Measurements from ENCODE around the gene KRTAP9-6.
"Not testable (repeated sequence)": the region's sequence is repeated elsewhere in the genome, so short reads cannot be mapped to it uniquely, and the experiment has no call there.

The KRTAP9-6 gene, protein sequence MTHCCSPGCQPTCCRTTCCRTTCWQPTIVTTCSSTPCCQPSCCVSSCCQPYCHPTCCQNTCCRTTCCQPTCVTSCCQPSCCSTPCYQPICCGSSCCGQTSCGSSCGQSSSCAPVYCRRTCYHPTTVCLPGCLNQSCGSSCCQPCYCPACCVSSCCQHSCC
- 0 reads per million in 3 donors for total RNA-seq

DNA sequence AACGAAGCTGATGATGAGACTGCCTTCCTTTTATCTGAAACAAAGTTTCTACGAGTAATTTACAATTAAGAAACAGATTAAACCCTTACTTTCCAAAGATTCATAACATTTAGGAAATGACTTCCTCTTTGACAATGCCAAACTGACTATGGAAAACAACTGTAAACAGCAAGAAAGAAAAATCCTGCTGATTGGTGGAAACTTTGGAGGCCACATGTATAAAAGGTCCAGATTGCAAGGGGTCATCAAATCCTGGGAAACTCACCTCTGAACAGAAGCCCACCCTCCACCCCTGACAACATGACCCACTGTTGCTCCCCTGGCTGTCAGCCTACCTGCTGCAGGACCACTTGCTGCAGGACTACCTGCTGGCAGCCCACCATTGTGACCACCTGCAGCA lies at the start of gene KRTAP9-6:
Gene KRTAP9-6 (plus strand): TSS at position 301 of the 400 bp plus-strand sequence. CDS start 0 bp downstream, at position 301.
- H3K27ac ChIP-seq (ENCODE audit: insufficient read depth, low read length, poor library complexity, severe bottlenecking) = no peak within 1 kb of the TSS
- DNase-seq = no peak
- H3K4me1 ChIP-seq (ENCODE audit: control insufficient read depth, insufficient read depth, low read length, poor library complexity, severe bottlenecking) = no peaks in the 10 kb centered on the region
- no peaks in the 10 kb centered on the region for H3K36me3 ChIP-seq (ENCODE audit: control insufficient read depth, insufficient read depth, low read length)
- H3K9me3 ChIP-seq (ENCODE audit: control insufficient read depth, low read length) = no peaks in the 10 kb centered on the region
- no peak within 1 kb of the TSS for H3K4me3 ChIP-seq (ENCODE audit: insufficient read depth, low read depth, low read length, poor library complexity, severe bottlenecking)
- H3K27me3 ChIP-seq (replicated peaks; ENCODE audit: control insufficient read depth, insufficient read depth, low read length, poor library complexity, severe bottlenecking) = no peaks in the 10 kb centered on the region

- DNase-seq = no peak
- no peaks in the 10 kb centered on the region for H3K9me3 ChIP-seq (ENCODE audit: control insufficient read depth, low read length)
- H3K27ac ChIP-seq (ENCODE audit: insufficient read depth, low read length, poor library complexity, severe bottlenecking) = no peak overlapping the region
- no peaks in the 10 kb centered on the region for H3K27me3 ChIP-seq (replicated peaks; ENCODE audit: control insufficient read depth, insufficient read depth, low read length, poor library complexity, severe bottlenecking)
- H3K36me3 ChIP-seq (ENCODE audit: control insufficient read depth, insufficient read depth, low read length) = no peaks in the 10 kb centered on the region
- H3K4me1 ChIP-seq (ENCODE audit: control insufficient read depth, insufficient read depth, low read length, poor library complexity, severe bottlenecking) = no peaks in the 10 kb centered on the region
- no peak overlapping the region for H3K4me3 ChIP-seq (ENCODE audit: insufficient read depth, low read depth, low read length, poor library complexity, severe bottlenecking)
Measured at GRCh38 chr17:41215681-41216080, 49.5 kb upstream of the KRTAP9-6 start.

GRCh38 chr17:41223821-41224220 lies 41.4 kb upstream of the KRTAP9-6 start:
- Histone ChIP-seq H3K4me3 (ENCODE audit: insufficient read depth, low read depth, low read length, poor library complexity, severe bottlenecking) (no peak overlapping the region), H3K36me3 (ENCODE audit: control insufficient read depth, insufficient read depth, low read length) (no peaks in the 10 kb centered on the region), H3K27ac (ENCODE audit: insufficient read depth, low read length, poor library complexity, severe bottlenecking) (no peak overlapping the region), H3K4me1 (ENCODE audit: control insufficient read depth, insufficient read depth, low read length, poor library complexity, severe bottlenecking) (no peaks in the 10 kb centered on the region), H3K9me3 (ENCODE audit: control insufficient read depth, low read length) (no peaks in the 10 kb centered on the region), H3K27me3 (replicated peaks; ENCODE audit: control insufficient read depth, insufficient read depth, low read length, poor library complexity, severe bottlenecking) (no peaks in the 10 kb centered on the region)
- DNase-seq = no peak

DNA sequence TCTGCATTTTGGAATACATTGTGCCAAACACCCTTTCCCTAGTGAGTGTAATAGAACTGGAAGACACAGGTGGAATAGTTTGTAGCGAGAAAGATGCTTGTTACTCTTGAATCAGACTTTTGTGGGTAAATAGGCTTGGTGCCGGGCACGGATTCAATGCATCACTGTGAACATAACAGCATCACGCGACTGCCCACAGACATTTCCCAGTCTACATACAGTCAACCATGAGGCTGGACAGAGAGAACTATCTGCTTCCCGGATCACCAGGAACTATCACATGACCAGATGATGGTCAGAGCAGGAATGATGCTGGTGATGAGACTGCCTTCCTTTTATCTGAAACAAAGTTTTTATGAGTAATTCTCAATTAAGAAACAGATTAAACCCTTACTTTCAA lies 39.1 kb upstream of the KRTAP9-6 start:
- DNase-seq = no peak
- H3K4me3 ChIP-seq (ENCODE audit: insufficient read depth, low read depth, low read length, poor library complexity, severe bottlenecking) = no peak overlapping the region
- no peaks in the 10 kb centered on the region for H3K27me3 ChIP-seq (replicated peaks; ENCODE audit: control insufficient read depth, insufficient read depth, low read length, poor library complexity, severe bottlenecking)
- H3K4me1 ChIP-seq (ENCODE audit: control insufficient read depth, insufficient read depth, low read length, poor library complexity, severe bottlenecking) = no peaks in the 10 kb centered on the region
- no peaks in the 10 kb centered on the region for H3K36me3 ChIP-seq (ENCODE audit: control insufficient read depth, insufficient read depth, low read length)
- H3K27ac ChIP-seq (ENCODE audit: insufficient read depth, low read length, poor library complexity, severe bottlenecking) = no peak overlapping the region
- no peaks in the 10 kb centered on the region for H3K9me3 ChIP-seq (ENCODE audit: control insufficient read depth, low read length)

DNA sequence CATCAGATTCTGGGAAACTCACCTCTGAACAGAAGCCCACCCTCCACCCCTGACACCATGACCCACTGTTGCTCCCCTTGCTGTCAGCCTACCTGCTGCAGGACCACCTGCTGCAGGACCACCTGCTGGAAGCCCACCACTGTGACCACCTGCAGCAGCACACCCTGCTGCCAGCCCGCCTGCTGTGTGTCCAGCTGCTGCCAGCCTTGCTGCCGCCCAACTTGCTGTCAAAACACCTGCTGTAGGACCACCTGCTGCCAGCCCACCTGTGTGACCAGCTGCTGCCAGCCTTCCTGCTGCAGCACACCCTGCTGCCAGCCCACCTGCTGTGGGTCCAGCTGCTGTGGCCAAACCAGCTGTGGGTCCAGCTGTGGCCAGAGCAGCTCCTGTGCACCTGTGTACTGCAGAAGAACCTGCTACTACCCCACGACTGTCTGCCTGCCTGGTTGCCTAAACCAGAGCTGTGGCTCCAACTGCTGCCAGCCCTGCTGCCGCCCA lies 38.5 kb upstream of the KRTAP9-6 start, which contains the start of gene KRTAP9-2:
Gene KRTAP9-2 (plus strand): TSS at position 51 of the 498 bp plus-strand sequence. CDS start 7 bp downstream, at position 58.
- not testable (repeated sequence) for DNase-seq

GRCh38 chr17:41230094-41230493 lies 35.1 kb upstream of the KRTAP9-6 start:
- Histone ChIP-seq H3K27ac (ENCODE audit: insufficient read depth, low read length, poor library complexity, severe bottlenecking) (no peak overlapping the region), H3K36me3 (ENCODE audit: control insufficient read depth, insufficient read depth, low read length) (no peaks in the 10 kb centered on the region), H3K27me3 (replicated peaks; ENCODE audit: control insufficient read depth, insufficient read depth, low read length, poor library complexity, severe bottlenecking) (no peaks in the 10 kb centered on the region), H3K4me3 (ENCODE audit: insufficient read depth, low read depth, low read length, poor library complexity, severe bottlenecking) (no peak overlapping the region), H3K9me3 (ENCODE audit: control insufficient read depth, low read length) (no peaks in the 10 kb centered on the region), H3K4me1 (ENCODE audit: control insufficient read depth, insufficient read depth, low read length, poor library complexity, severe bottlenecking) (no peaks in the 10 kb centered on the region)
- DNase-seq = no peak

More for the DNA sequence above, 38.5 kb upstream of the KRTAP9-6 start, which contains the start of gene KRTAP9-2:
- not testable (repeated sequence) for H3K27ac ChIP-seq (ENCODE audit: insufficient read depth, low read length, poor library complexity, severe bottlenecking); H3K36me3 ChIP-seq (ENCODE audit: control insufficient read depth, insufficient read depth, low read length); H3K27me3 ChIP-seq (replicated peaks; ENCODE audit: control insufficient read depth, insufficient read depth, low read length, poor library complexity, severe bottlenecking); H3K4me3 ChIP-seq (ENCODE audit: insufficient read depth, low read depth, low read length, poor library complexity, severe bottlenecking); H3K9me3 ChIP-seq (ENCODE audit: control insufficient read depth, low read length); H3K4me1 ChIP-seq (ENCODE audit: control insufficient read depth, insufficient read depth, low read length, poor library complexity, severe bottlenecking)

- Histone ChIP-seq H3K4me3 (ENCODE audit: insufficient read depth, low read depth, low read length, poor library complexity, severe bottlenecking) (no peak overlapping the region), H3K9me3 (ENCODE audit: control insufficient read depth, low read length) (no peaks in the 10 kb centered on the region), H3K27ac (ENCODE audit: insufficient read depth, low read length, poor library complexity, severe bottlenecking) (no peak overlapping the region), H3K27me3 (replicated peaks; ENCODE audit: control insufficient read depth, insufficient read depth, low read length, poor library complexity, severe bottlenecking) (no peaks in the 10 kb centered on the region), H3K4me1 (ENCODE audit: control insufficient read depth, insufficient read depth, low read length, poor library complexity, severe bottlenecking) (no peaks in the 10 kb centered on the region), H3K36me3 (ENCODE audit: control insufficient read depth, insufficient read depth, low read length) (no peaks in the 10 kb centered on the region)
- no peak for DNase-seq
Measured at GRCh38 chr17:41231731-41232130, 33.4 kb upstream of the KRTAP9-6 start.

DNA sequence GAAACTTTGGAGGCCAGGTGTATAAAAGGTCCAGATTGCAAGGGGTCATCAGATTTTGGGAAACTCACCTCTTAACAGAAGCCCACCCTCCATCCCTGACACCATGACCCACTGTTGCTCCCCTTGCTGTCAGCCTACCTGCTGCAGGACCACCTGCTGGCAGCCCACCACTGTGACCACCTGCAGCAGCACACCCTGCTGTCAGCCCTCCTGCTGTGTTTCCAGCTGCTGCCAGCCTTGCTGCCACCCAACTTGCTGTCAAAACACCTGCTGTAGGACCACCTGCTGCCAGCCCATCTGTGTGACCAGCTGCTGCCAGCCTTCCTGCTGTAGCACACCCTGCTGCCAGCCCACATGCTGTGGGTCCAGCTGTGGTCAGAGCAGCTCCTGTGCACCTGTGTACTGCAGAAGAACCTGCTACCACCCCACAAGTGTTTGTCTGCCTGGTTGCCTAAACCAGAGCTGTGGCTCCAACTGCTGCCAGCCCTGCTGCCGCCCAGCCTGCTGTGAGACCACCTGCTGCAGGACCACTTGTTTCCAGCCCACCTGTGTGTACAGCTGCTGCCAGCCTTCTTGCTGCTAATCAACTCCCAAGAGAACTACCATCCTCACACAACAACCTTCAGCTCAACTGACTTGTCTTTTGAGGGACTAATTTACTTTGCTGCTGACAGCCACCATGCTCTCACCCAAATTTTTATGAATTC lies 32.6 kb upstream of the KRTAP9-6 start, which contains the start of gene KRTAP9-3:
Gene KRTAP9-3 (plus strand): TSS at position 51 of the 707 bp plus-strand sequence. CDS start 53 bp downstream, at position 104.
- H3K9me3 ChIP-seq (ENCODE audit: control insufficient read depth, low read length); H3K27me3 ChIP-seq (replicated peaks; ENCODE audit: control insufficient read depth, insufficient read depth, low read length, poor library complexity, severe bottlenecking); H3K27ac ChIP-seq (ENCODE audit: insufficient read depth, low read length, poor library complexity, severe bottlenecking): not testable (repeated sequence)

DNA sequence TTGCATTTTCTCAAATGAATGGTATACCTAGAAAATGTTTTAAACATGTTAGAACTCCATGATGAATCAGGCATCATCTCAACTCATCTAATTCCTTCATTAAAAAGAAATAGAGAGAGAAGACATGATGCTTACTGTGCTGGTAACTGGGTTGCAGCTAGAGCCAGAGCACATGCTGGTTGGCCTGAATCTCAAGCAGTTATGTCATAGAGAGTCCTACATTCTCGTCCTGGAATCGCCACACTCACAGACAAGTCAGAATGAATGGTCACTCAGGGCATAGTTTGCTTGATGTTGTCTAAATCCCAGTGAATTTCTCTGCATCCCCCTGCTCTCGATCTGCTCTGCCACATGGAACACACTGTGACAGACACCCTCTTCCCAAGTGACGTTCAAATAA lies 28.1 kb upstream of the KRTAP9-6 start:
- not testable (repeated sequence) for H3K9me3 ChIP-seq (ENCODE audit: control insufficient read depth, low read length); DNase-seq; H3K4me3 ChIP-seq (ENCODE audit: insufficient read depth, low read depth, low read length, poor library complexity, severe bottlenecking); H3K36me3 ChIP-seq (ENCODE audit: control insufficient read depth, insufficient read depth, low read length); H3K27ac ChIP-seq (ENCODE audit: insufficient read depth, low read length, poor library complexity, severe bottlenecking); H3K27me3 ChIP-seq (replicated peaks; ENCODE audit: control insufficient read depth, insufficient read depth, low read length, poor library complexity, severe bottlenecking); H3K4me1 ChIP-seq (ENCODE audit: control insufficient read depth, insufficient read depth, low read length, poor library complexity, severe bottlenecking)

More for the DNA sequence above, 32.6 kb upstream of the KRTAP9-6 start, which contains the start of gene KRTAP9-3:
- H3K36me3 ChIP-seq (ENCODE audit: control insufficient read depth, insufficient read depth, low read length); H3K4me1 ChIP-seq (ENCODE audit: control insufficient read depth, insufficient read depth, low read length, poor library complexity, severe bottlenecking); DNase-seq; H3K4me3 ChIP-seq (ENCODE audit: insufficient read depth, low read depth, low read length, poor library complexity, severe bottlenecking): not testable (repeated sequence)

GRCh38 chr17:41237949-41238437 lies 27.2 kb upstream of the KRTAP9-6 start, which contains the start of gene KRTAP9-8:
Gene KRTAP9-8, plus strand, starts transcription at chr17:41237999. Its CDS starts 53 bp downstream, at chr17:41238052.
- H3K27ac ChIP-seq (ENCODE audit: insufficient read depth, low read length, poor library complexity, severe bottlenecking); DNase-seq; H3K4me1 ChIP-seq (ENCODE audit: control insufficient read depth, insufficient read depth, low read length, poor library complexity, severe bottlenecking); H3K27me3 ChIP-seq (replicated peaks; ENCODE audit: control insufficient read depth, insufficient read depth, low read length, poor library complexity, severe bottlenecking); H3K4me3 ChIP-seq (ENCODE audit: insufficient read depth, low read depth, low read length, poor library complexity, severe bottlenecking); H3K9me3 ChIP-seq (ENCODE audit: control insufficient read depth, low read length); H3K36me3 ChIP-seq (ENCODE audit: control insufficient read depth, insufficient read depth, low read length): not testable (repeated sequence)

Measured in effector memory CD4-positive, alpha-beta T cell (primary cell).